Superior temporal gyrus (tissue), 1 donor: Measurements from ENCODE around the gene PTPRD.

Experiments
- DNase-seq: peaks from one replicate; pipeline ENCODE4 v3.0.0-alpha.2; 2016; ENCODE audit errors: extremely low spot score

The PTPRD gene

DNA sequence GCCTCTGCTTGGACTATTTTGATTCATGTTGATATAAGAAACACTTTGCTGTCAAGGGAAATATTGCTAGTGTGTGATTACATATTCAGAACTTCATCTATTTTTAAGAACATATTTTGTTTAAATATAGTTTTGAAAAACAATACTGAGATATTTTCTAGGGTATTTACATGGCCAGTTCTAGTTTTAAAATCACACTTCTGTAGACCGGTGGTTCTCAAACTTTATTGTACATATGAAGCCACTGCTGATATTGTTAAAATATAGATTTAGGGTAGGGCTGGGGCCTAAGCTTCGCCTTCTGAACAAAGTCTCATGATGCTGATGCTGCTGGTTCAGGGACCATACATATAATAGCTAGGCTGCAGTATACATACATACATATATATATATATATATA, 1000.0 kb downstream of the PTPRD start:
- no peak for DNase-seq

DNA sequence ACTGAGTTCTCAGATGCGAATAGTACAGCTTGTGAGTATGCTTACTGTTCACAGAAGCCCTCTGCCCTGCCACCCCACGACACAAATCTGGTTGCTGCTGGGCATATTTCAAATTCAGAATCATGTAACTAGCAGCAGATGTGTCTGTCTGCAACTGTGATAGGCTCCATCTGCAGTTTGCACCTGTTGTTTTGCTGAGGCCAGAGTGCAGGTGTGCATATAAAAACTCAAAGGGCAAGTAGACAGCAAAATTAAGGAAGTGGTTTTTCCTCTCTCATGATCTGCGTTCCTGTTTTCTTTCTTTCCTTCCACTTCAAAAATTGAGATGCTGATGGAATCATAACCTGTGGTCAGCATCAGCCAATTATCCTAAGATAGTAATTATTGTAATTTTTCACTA, 1000.5 kb downstream of the PTPRD start:
- DNase-seq: no peak

DNA sequence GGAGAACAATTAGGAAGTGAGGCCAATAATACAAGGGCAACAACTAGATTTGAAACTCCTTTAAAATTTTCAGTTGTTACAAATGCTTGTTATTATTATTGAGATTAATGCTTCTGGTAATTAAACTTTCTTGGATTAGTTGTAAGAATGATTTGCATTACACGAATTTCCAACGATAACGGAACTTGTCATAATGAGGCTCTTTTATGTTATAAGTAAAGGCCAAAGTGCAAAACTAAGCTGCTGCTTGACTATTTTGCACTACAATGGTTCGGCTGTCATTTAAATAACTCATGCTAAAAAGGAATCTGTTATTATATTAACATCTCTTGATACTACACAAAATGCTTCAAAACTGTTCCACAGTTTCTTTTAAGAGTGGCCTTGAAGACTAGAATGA, 1007.1 kb downstream of the PTPRD start:
- no peak for DNase-seq

DNA sequence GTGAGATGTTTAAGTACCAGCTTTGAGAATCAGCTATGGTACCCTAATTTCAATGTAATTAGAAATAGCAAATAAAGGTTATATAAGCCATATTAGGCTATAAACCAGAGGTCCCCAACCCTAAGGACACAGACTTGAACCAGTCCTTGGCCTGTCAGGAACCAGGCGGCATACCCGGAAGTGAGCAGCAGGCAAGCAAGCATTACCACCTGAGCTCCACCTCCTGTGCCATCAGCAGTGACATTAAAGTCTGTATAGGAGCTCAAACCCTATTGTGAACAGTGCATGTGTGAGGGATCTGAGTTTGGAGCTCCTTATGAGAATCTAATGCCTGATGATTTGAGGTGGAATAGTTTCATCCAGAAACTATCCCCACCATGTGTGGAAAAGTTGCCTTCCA, 1009.5 kb downstream of the PTPRD start:
- no peak for DNase-seq

- no peak for DNase-seq
Observed at GRCh38 chr9:9598723-9599122, 1014.1 kb downstream of the PTPRD start.

DNA sequence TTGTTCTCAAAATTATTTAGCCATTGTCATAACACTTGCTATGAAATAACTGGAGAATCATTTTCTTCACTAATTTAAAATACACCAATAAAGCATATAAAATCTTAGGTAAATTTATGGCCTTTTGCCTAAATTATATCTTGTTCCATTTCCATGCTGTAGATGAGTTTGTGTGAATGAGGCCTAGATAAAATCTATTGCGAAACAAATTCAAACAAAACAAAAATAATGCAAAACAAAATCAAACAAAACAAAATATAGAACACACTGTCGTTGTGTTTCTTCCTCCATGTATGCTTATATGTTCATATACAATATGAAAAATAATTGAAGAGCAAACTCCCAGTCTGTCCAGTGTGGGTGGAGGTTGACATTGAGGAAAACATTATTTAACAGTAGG, 1020.7 kb downstream of the PTPRD start:
- no peak for DNase-seq

DNA sequence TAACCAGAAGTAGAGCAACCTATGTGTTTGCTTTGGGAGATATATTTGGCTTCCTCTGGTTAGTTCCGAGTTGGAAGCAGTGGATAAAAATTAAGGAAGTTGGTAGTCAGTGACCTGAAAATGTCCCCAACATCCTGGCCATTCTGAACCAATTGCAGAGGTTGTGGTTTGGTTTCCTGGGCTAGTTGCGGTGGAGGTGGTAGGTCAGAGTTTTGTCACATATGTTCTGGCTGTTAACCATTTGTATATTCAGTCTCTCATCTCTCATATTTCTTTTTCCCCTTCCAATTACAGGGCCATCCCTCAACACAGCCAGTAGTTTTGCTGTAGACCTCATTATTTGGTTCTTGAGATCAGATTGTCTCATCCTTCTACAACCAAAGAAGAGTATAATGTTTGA, 1026.9 kb downstream of the PTPRD start:
- no peak for DNase-seq

DNA sequence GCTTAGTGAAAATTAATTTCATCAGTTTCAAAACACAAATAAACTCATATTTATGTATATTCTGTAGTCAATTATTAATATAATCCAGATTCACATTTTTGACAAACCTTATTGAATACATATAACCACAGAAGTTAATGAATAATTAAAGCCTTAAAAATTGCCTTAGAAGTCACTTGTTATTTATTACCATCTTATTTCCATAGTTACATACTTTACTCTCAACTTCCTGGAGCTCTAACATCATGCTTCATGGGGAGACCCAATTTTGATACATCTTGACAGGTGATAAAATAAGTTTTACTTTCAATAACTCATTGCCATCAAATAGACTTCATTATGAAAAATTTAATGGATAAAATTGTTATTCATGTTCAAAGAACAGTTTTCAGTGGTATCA, 1038.7 kb downstream of the PTPRD start:
- no peak for DNase-seq

DNA sequence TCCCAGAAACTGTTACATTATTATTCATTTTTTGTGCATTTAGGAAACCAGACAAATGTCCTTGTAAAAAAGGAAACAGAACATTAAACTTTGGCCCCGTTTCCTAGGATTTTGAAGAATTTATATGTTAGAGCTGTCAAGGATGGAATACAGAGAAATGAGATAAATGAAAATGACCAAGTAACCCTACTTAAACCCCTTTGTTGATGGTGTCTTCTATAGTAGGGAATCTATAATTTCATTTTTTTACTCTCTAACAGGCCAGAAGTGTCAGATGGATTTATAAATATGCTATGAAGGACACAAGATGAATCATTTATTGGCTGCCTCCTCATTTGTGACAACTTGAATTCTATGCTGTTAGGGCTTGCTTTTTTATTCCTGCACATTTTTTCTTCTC, 1047.1 kb downstream of the PTPRD start:
- no peak for DNase-seq

DNA sequence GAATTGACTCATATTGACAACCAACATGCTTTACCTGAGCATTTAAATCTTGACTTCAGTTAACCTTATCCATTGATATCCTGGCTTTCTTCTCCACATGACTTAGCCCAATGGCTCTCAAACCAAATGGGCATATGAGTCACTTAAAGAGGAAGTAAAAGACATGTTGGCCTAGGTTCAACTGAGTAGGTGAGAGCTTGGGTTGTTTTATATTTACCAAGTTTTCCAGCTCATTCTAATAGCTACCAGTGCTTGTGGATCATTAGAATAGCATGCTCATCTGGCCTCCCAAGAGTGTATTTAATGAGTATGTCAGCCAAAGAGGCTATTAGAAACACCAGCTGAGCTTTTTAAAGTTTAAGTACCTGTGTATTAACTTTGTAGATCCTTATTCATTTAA, 1049.0 kb downstream of the PTPRD start:
- DNase-seq: no peak

GRCh38 chr9:9560382-9561035, 1052.3 kb downstream of the PTPRD start:
- DNase-seq: no peak

DNA sequence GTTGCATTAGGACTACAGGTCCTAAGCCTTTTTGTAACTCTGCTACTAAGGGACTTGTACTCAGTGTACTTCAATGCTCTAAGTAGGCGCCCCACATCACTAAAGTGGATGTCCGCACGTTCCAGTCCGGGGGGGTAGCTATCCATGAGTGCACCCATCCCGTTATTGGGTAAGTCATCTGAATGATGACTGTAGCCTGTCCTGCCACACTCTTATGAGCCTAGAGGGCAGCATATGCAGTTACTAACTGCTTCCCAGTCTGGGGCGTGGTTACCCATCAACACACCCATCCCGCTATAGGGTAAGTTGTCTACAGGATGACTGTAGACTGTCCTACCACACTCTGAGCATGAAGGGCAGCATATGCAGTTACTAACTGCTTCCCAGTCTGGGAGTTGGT, 1053.9 kb downstream of the PTPRD start:
- DNase-seq: no peak

DNA sequence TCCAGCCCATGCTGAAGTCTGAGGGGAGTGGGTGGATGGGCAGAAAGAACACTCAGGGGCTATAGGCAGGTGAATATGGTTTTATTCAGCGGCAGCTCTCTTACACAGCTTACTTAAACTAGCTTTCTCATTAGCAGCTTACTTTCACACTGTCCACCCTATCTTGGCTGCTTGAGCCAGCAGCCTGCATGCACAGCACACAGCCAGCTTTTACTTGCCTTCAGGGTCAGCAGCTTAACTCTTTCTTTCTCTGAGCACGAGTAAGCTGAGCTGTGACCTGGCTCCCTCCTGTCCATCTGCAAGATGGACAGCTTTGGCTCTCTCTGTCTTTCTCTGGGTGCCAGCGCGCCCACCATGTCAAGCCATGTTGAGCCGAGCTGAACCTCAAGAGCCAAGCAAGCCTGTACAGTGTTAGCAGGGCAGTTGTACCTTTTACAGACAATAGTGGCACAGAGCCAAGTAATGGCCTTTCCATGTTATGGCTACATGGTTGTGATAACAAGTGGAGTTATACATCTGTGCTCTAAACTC, 1054.9 kb downstream of the PTPRD start:
- DNase-seq: no peak

- DNase-seq: no peak
Observed at GRCh38 chr9:9556865-9557803, 1055.7 kb downstream of the PTPRD start.

DNA sequence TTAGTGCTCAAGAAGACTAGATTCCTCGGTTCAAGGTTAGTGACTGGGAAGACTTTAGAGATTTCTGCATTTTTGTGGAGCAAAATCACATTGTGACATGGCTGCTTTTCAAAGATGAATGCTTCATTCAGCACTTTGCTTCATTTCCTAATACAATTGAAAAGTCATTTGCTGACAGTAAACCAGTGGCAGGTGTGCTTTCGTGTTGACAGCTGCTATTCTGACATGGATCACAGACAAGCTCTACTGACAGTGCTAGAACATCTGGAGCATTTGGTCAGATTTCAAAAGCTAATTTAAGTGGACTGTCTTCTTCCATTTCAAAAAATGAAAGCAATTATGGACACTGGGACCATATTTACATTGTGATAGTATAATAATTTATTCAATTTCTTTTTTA, 1060.1 kb downstream of the PTPRD start:
- DNase-seq: no peak

DNA sequence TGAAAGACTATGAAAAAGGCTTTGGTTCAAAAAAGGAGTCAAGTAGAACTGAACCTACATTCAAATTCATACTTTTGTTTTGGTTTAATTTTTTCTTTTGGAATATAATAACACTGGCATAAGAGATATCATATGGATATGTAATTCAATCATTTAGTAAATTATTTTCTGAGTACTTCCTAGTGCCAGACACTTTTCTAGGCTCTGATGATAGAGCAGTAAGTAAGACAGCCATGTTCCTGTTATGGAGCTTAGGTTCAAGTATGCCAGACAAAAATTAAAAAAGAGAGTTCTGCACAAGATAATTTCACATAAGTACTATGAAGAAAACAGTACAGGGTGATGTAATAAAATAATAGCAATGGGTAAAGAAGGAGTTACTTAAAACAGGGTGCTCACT, 1074.0 kb downstream of the PTPRD start:
- no peak for DNase-seq

- no peak for DNase-seq
Observed at GRCh38 chr9:9538356-9538755, 1074.4 kb downstream of the PTPRD start.

- no peak for DNase-seq
Observed at GRCh38 chr9:9536523-9536922, 1076.3 kb downstream of the PTPRD start.

DNA sequence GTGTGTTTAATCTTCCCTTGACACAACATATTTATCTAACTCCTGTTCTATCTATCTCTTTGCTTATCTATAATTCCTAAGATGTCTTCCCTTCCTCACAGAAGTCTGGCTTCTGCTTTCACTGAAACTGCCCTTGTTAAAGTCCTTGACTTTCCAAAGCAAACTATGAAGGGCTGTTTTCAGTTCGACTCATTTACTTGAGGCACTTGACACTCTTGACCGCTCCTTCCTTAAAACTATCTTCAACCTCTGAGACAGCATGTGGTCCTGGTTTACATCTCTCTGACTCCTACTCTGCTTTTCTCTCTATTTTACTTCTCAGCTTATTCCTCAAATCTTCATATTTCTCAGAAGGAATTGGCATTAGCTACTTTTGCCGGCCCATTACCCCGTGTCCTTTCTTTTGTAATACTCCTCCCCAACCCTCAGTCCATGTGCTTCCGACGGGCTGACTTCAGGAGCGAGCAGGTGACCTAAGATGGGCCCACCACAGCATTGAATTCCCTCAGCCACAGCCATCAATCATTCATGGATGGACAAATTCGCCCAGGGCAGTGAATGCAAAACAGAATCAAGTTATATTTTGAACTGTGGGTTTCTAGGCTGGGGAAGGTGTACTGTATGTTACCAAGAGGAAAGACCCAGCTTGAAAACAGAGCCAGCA, 1089.2 kb downstream of the PTPRD start:
- no peak for DNase-seq

DNA sequence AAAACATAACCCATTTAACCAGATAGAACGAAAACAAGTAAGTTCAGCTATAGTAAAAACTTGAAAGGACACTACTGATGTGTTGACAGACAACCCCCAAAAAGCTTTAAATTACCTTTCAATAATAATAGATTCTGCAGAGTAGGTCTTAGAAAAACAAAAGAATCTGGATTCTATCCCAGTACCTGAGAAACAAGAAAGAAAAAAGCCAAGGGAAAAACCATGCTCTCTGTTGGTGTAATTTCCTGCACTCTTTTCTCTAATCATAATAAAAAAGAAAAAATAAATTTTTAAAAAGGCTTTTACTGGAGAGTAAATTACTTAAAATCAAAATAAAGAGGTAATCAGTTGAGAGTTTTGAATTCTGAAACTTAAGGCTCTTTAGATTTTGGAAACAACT, 1090.4 kb downstream of the PTPRD start:
- DNase-seq: no peak

DNA sequence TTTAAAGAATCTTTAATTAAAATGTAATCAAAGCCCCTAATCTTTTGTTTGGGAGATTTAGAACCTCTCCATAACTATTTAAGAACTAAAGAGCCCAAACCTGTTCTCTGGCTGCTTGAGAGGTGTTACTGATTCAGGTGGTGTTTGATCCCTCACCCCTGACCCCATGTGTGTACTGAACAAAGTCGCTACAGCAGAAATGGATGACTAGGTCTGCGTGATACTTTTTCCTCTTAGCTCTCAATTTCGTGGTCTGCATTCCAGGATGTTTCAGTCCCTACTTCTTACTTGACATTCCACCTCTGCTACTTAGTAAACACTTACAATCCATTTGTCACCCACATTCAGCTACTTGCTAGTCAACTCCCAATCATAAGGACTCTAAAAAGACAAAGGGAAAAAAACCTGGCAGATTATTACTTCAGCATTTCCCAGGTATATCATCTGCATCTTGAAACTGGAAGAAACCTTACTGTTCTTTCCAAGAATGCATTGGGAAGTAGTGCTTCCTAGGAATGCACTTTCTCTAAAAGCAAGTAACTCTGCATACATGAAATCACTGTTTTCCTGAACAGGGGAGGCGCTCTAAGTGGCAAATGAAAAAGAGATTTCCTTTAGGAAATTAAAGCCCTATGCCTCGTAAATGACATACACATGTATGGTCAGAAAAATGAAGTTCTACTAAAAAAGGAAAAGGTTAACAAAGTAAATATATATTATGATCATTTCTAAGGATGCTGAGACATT, 1091.6 kb downstream of the PTPRD start:
- no peak for DNase-seq

DNA sequence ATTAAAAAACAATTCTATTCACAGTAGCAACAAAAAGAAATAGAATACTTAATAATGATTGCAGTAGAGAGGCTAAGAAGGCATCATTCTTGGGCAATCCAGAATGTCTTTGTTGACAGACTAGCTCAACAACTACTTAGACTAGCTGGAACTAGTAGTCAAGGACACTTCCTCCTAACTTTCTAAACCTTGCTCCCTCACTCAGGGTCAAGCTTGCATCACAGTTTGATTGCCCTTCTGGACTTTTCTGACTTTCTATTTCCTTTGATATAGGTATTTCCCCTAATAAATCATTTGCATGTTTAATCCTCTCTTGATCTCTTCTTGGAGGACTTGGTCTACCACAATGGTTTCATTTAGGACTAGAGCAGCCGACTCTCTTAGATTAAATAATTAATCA, 1107.9 kb downstream of the PTPRD start:
- DNase-seq: no peak
